Activated B cell treated with CpG ODN at 0.5 μM for 24 hours (primary cell): ENCODE results near the gene NDC1. TPM values are rescaled to one million over a fixed set of nuclear protein-coding genes. Genes with fewer than 3 reads are reported as not detected.

Experiments used
- ATAC-seq: fragments of 200-7000 bp; cut with Tn5 transposase; one replicate; pipeline ENCODE4 v1.10.0; 2021; ENCODE audit warnings: low read depth, mild to moderate bottlenecking, moderate library complexity
- CTCF ChIA-PET: fragments of 350-600 bp; sonication (Branson Sonifier 250); formaldehyde crosslinking; loops from one replicate; lab custom pipeline; 2021; ENCODE audit warnings: antibody characterized with exemption; lab: Charles Lee
- POLR2A ChIA-PET: fragments of 350-600 bp; sonication (Branson Sonifier 250); formaldehyde crosslinking; loops from one replicate; lab custom pipeline; 2021; ENCODE audit warnings: antibody characterized with exemption; lab: Charles Lee
- DNase-seq: peaks from one replicate; pipeline ENCODE4 v3.0.0; 2022
- H3K27ac Mint-ChIP-seq: one replicate; pipeline ENCODE4 v1.8.0; 2020; ENCODE audit warnings: mixed read lengths
- H3K27me3 Mint-ChIP-seq: one replicate; pipeline ENCODE4 v1.8.0; 2021; ENCODE audit warnings: mixed read lengths
- H3K36me3 Mint-ChIP-seq: one replicate; pipeline ENCODE4 v1.8.0; 2021; ENCODE audit warnings: low read depth, mixed read lengths
- H3K4me1 Mint-ChIP-seq: one replicate; pipeline ENCODE4 v1.8.0; 2021; ENCODE audit warnings: mixed read lengths
- H3K4me3 Mint-ChIP-seq: one replicate; pipeline ENCODE4 v1.8.0; 2020; ENCODE audit warnings: mild to moderate bottlenecking, mixed read lengths
- H3K9me3 Mint-ChIP-seq: one replicate; pipeline ENCODE4 v1.8.0; 2020; ENCODE audit warnings: mixed read lengths
- CTCF ChIP-seq: fragments of 200-600 bp; IDR thresholded peaks from one replicate; pipeline ENCODE4 v1.8.0; 2022; ENCODE audit warnings: antibody characterized with exemption, mild to moderate bottlenecking
- intact Hi-C: fragments of 100-400 bp; cut with micrococcal nuclease; formaldehyde crosslinking; loops from one replicate; pipeline ENCODE4 v1.15.1; 2024
- total RNA-seq: library from RNA; stranded (reverse); gene quantifications from 2 replicates; pipeline ENCODE4 v1.2.3, GENCODE V29; 2022

The NDC1 gene
- total RNA-seq, 1 donor from 2014 or later = 10.6 TPM

GRCh38 chr1:53811414-53811851 lies 26.7 kb downstream of the NDC1 start:
- H3K4me1 Mint-ChIP-seq = no peaks in the 10 kb centered on the region
- no peak for DNase-seq
- no peak overlapping the region for H3K27ac Mint-ChIP-seq
- peaks cover 83% of the 10 kb centered on the region for H3K36me3 Mint-ChIP-seq
- H3K27me3 Mint-ChIP-seq = no peaks in the 10 kb centered on the region
- ATAC-seq = no peak
- no peaks in the 10 kb centered on the region for H3K9me3 Mint-ChIP-seq
- TF ChIP-seq CTCF = no peak
- H3K4me3 Mint-ChIP-seq = no peak overlapping the region
- ChIA-PET CTCF (no interaction called here), POLR2A (no interaction called here)
- intact Hi-C loops = no loop called here

GRCh38 chr1:53810497-53810896 lies 27.6 kb downstream of the NDC1 start:
- POLR2A ChIA-PET = no interaction called here
- ATAC-seq = no peak
- no peak for DNase-seq
- no peaks in the 10 kb centered on the region for H3K9me3 Mint-ChIP-seq
- H3K27me3 Mint-ChIP-seq = no peaks in the 10 kb centered on the region
- H3K4me1 Mint-ChIP-seq = no peaks in the 10 kb centered on the region
- intact Hi-C loops = no loop called here
- H3K4me3 Mint-ChIP-seq = no peak overlapping the region
- peaks cover 75% of the 10 kb centered on the region for H3K36me3 Mint-ChIP-seq
- CTCF ChIA-PET = no interaction called here
- H3K27ac Mint-ChIP-seq = no peak overlapping the region
- TF ChIP-seq CTCF = no peak

GRCh38 chr1:53810007-53810406 lies 28.1 kb downstream of the NDC1 start:
- no peak for ATAC-seq
- H3K36me3 Mint-ChIP-seq = peaks cover 75% of the 10 kb centered on the region

GRCh38 chr1:53807916-53808315 lies 30.2 kb downstream of the NDC1 start:
- intact Hi-C loops = no loop called here
- CTCF ChIA-PET = no interaction called here
- TF ChIP-seq CTCF = no peak
- Mint-ChIP-seq H3K9me3 (no peaks in the 10 kb centered on the region), H3K27me3 (no peaks in the 10 kb centered on the region), H3K27ac (no peak overlapping the region), H3K36me3 (peaks cover 72% of the 10 kb centered on the region), H3K4me1 (no peaks in the 10 kb centered on the region), H3K4me3 (no peak overlapping the region)
- POLR2A ChIA-PET = no interaction called here
- ATAC-seq (no peak), DNase-seq (no peak)

More at GRCh38 chr1:53810007-53810406, 28.1 kb downstream of the NDC1 start:
- Mint-ChIP-seq H3K9me3 (no peaks in the 10 kb centered on the region), H3K4me3 (no peak overlapping the region), H3K27me3 (no peaks in the 10 kb centered on the region), H3K27ac (no peak overlapping the region), H3K4me1 (no peaks in the 10 kb centered on the region)
- no peak for DNase-seq
- no peak for TF ChIP-seq CTCF
- intact Hi-C loops = no loop called here
- ChIA-PET POLR2A (no interaction called here), CTCF (no interaction called here)

GRCh38 chr1:53804791-53805505 lies 33.1 kb downstream of the NDC1 start:
- H3K4me3 Mint-ChIP-seq = no peak overlapping the region
- no peaks in the 10 kb centered on the region for H3K27me3 Mint-ChIP-seq
- no peak overlapping the region for H3K27ac Mint-ChIP-seq
- ChIA-PET CTCF (no interaction called here), POLR2A (no interaction called here)
- peaks cover 67% of the 10 kb centered on the region for H3K36me3 Mint-ChIP-seq
- no peak for ATAC-seq
- H3K4me1 Mint-ChIP-seq = no peaks in the 10 kb centered on the region
- intact Hi-C loops = no loop called here
- no peak for DNase-seq
- H3K9me3 Mint-ChIP-seq = no peaks in the 10 kb centered on the region
- TF ChIP-seq CTCF = no peak
